ENCODE results near the gene ENTHD1. TPM values are rescaled to one million over a fixed set of nuclear protein-coding genes. Genes with fewer than 3 reads are reported as not detected.

The ENTHD1 gene
- total and polyA plus RNA-seq, 2 of the 4 experiments (the other 2 are of a cell fraction), result not detected

DNA sequence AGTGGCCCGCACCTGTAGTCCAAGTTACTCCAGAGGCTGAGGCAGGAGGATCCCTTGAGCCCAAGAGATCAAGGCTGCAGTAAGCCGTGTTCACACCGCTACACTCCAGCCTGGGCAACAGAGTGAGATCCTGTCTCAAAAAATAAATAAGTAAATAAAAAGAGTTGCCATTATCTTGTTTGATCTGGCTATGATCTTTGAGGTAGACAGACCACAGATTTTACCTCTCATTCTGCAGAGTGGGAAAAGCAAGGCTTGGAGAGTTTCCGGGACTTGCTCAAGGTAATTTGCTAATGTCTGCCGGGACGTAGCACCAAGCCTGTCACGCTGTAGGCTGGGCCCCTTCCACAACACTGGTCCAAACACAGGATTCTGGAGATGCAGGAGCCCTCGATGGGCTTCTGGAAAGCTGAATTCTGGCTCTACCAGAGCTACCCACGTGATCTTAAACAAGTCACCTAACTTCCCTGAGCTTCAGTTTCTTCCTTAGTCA is 14.1 kb upstream of the ENTHD1 start:
- Histone ChIP-seq H4K20me1 (ENCODE audit: insufficient read depth, low read length) (no peaks in the 10 kb centered on the region), H3K14ac (replicated peaks; ENCODE audit: low read depth, low read length) (no peak overlapping the region), H4K5ac (ENCODE audit: low read depth, low read length) (no peak overlapping the region), H2AK5ac (ENCODE audit: low read depth, low read length) (no peak overlapping the region), H2AFZ (replicated peaks; ENCODE audit: low read length, poor library complexity) (no peak overlapping the region), H3K27me3 (ENCODE audit: control insufficient read depth, insufficient read depth, low read length) (peaks cover 34% of the 10 kb centered on the region), H4K8ac (ENCODE audit: low read depth in 2 of 2, low read length in 2 of 2) (no peak overlapping the region), H3K79me1 (ENCODE audit: low read depth in 1 of 2, low read length in 2 of 2) (no peaks in the 10 kb centered on the region), H2AK9ac (replicated peaks; ENCODE audit: low read depth, low read length, poor library complexity) (no peak overlapping the region), H3K23ac (ENCODE audit: low read depth, low read length) (no peak overlapping the region), H3K4me1 (ENCODE audit: control insufficient read depth, insufficient read depth, low read length) (no peaks in the 10 kb centered on the region), H3K9ac (ENCODE audit: low read depth, low read length) (no peak overlapping the region), H3K4me3 (ENCODE audit: insufficient read depth, low read depth, low read length) (no peak overlapping the region), H2BK15ac (ENCODE audit: low read depth, low read length) (no peak overlapping the region), H4K91ac (ENCODE audit: insufficient read depth, low read depth, low read length) (no peak overlapping the region), H3K4me2 (ENCODE audit: low read depth, low read length) (no peak overlapping the region), H3K27ac (ENCODE audit: insufficient read depth, low read length) (no peak overlapping the region), H2BK5ac (ENCODE audit: low read depth, low read length, poor library complexity, severe bottlenecking) (no peak overlapping the region), H3K9me1 (ENCODE audit: insufficient read depth, low read length) (no peaks in the 10 kb centered on the region), H3K36me3 (ENCODE audit: control insufficient read depth, insufficient read depth, low read length) (no peaks in the 10 kb centered on the region), H3K18ac (ENCODE audit: low read depth, low read length) (no peak overlapping the region), H3K9me3 (ENCODE audit: control insufficient read depth, insufficient read depth, low read length) (no peaks in the 10 kb centered on the region), H2BK20ac (ENCODE audit: low read depth, low read length) (no peak overlapping the region), H2BK120ac (ENCODE audit: low read depth, low read length) (no peak overlapping the region), H3K56ac (ENCODE audit: extremely low read depth, insufficient read depth, low read length) (no peak overlapping the region), H3K4ac (ENCODE audit: low read depth, low read length) (no peak overlapping the region)
- DNase-seq, result no peak
- in situ Hi-C loops (cut with MboI; ENCODE audit: low sequenced_read_pairs) (no loop called here), dilution Hi-C loops (cut with HindIII; ENCODE audit: low sequenced_read_pairs, unreplicated experiment) (no loop called here), intact Hi-C loops (cut with micrococcal nuclease) (no loop called here)
- POLR2A ChIA-PET (ENCODE audit: unreplicated experiment), result no interaction called here
- no peak for ATAC-seq (ENCODE audit: low read depth)
- no CpG with 5 or more reads among the region's 9 CpGs for WGBS, 2 experiments (ENCODE audit: extremely low coverage in 2 of 2, insufficient read length in 1 of 2)
- no TSS peak for BruUV-seq (replicated peaks)
- TF ChIP-seq, protein P1, sequence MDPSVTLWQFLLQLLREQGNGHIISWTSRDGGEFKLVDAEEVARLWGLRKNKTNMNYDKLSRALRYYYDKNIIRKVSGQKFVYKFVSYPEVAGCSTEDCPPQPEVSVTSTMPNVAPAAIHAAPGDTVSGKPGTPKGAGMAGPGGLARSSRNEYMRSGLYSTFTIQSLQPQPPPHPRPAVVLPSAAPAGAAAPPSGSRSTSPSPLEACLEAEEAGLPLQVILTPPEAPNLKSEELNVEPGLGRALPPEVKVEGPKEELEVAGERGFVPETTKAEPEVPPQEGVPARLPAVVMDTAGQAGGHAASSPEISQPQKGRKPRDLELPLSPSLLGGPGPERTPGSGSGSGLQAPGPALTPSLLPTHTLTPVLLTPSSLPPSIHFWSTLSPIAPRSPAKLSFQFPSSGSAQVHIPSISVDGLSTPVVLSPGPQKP (IDR thresholded peaks at IDR 0.05; ENCODE audit: borderline replicate concordance, low read depth, low read length), result no peak
- TF ChIP-seq RAD21 (IDR thresholded peaks at IDR 0.05; ENCODE audit: low read length), result no peak
- TF ChIP-seq, protein P2, sequence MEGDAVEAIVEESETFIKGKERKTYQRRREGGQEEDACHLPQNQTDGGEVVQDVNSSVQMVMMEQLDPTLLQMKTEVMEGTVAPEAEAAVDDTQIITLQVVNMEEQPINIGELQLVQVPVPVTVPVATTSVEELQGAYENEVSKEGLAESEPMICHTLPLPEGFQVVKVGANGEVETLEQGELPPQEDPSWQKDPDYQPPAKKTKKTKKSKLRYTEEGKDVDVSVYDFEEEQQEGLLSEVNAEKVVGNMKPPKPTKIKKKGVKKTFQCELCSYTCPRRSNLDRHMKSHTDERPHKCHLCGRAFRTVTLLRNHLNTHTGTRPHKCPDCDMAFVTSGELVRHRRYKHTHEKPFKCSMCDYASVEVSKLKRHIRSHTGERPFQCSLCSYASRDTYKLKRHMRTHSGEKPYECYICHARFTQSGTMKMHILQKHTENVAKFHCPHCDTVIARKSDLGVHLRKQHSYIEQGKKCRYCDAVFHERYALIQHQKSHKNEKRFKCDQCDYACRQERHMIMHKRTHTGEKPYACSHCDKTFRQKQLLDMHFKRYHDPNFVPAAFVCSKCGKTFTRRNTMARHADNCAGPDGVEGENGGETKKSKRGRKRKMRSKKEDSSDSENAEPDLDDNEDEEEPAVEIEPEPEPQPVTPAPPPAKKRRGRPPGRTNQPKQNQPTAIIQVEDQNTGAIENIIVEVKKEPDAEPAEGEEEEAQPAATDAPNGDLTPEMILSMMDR (conservative IDR thresholded peaks at IDR 0.05; ENCODE audit: low read depth, low read length), result no peak
- TF ChIP-seq CEBPB (IDR thresholded peaks at IDR 0.05; ENCODE audit: low read depth, low read length), result no peak
- TF ChIP-seq MAFK (IDR thresholded peaks at IDR 0.05; ENCODE audit: low read depth, low read length), result no peak
- TF ChIP-seq BHLHE40 (IDR thresholded peaks at IDR 0.05; ENCODE audit: low read depth, low read length), result no peak
- TF ChIP-seq, protein P3, sequence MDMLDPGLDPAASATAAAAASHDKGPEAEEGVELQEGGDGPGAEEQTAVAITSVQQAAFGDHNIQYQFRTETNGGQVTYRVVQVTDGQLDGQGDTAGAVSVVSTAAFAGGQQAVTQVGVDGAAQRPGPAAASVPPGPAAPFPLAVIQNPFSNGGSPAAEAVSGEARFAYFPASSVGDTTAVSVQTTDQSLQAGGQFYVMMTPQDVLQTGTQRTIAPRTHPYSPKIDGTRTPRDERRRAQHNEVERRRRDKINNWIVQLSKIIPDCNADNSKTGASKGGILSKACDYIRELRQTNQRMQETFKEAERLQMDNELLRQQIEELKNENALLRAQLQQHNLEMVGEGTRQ (IDR thresholded peaks at IDR 0.05; ENCODE audit: low read depth, low read length), result no peak
- TF ChIP-seq MXI1 (IDR thresholded peaks at IDR 0.05; ENCODE audit: borderline replicate concordance, low read depth, low read length), result no peak
- TF ChIP-seq RCOR1 (IDR thresholded peaks at IDR 0.05; ENCODE audit: insufficient replicate concordance, low read length), result no peak
- no peak for TF ChIP-seq RFX5 (IDR thresholded peaks at IDR 0.05; ENCODE audit: low read depth, low read length)
- no peak for TF ChIP-seq POLR2A (IDR thresholded peaks at IDR 0.05; ENCODE audit: low read depth, low read length)
- TF ChIP-seq SMC3 (IDR thresholded peaks at IDR 0.05; ENCODE audit: low read depth, low read length), result no peak
- no peak for TF ChIP-seq NFE2L2 (IDR thresholded peaks at IDR 0.05; ENCODE audit: low read depth, low read length)
- TF ChIP-seq FOS (IDR thresholded peaks at IDR 0.05; ENCODE audit: low read depth, low read length), result no peak
- TF ChIP-seq CHD1 (IDR thresholded peaks at IDR 0.05; ENCODE audit: low read depth, low read length), result no peak
- TF ChIP-seq MAZ (IDR thresholded peaks at IDR 0.05; ENCODE audit: borderline replicate concordance, low read depth, low read length), result no peak
- CTCF ChIA-PET, result no interaction called here
